Endometrial microvascular endothelial cells (primary cell): Measurements from ENCODE around the gene HSP90AB1. TPM values are rescaled to one million over a fixed set of nuclear protein-coding genes. Genes with fewer than 3 reads are reported as not detected.

Experiments
- in situ Hi-C: cut with HindIII; loops from 2 replicates; pipeline ENCODE4 v1.10.0; 2017; ENCODE audit warnings: low sequenced_read_pairs, low pct_unique_long_range_greater_than_20kb; ENCODE audit errors: inconsistent ontology term
- total RNA-seq: library from RNA; depleted of rRNA; stranded (reverse); fragments of >200 nt; gene quantifications from one replicate; pipeline ENCODE4 v1.2.3, GENCODE V29; 2015; ENCODE audit errors: inconsistent ontology term

Gene HSP90AB1
- 1,526 TPM for total RNA-seq

- in situ Hi-C loops, result no loop called here
Measured at GRCh38 chr6:44246663-44247337, at the start of gene HSP90AB1. Gene HSP90AB1 (plus strand): TSS chr6:44247101. CDS start chr6:44248630, 1,529 bp downstream.

DNA sequence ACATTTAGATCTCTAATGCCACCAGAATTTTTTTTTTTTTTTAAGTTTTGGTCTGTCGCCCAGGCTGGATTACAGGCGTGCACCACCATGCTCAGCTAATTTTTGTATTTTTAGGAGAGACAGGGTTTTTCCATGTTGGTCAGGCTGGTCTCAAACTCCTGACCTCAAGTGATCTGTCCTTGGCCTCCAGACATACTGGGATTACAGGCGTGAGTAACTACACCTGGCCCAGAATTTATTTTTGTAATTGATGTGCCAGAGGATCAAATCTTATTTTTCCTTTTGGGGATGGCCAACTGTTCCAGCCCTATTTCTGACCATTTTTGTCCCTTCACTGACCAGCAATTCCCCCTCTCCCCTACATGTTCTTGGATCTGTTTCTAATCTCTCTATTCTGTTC, 48.2 kb upstream of the HSP90AB1 start:
- in situ Hi-C loops, result no loop called here

DNA sequence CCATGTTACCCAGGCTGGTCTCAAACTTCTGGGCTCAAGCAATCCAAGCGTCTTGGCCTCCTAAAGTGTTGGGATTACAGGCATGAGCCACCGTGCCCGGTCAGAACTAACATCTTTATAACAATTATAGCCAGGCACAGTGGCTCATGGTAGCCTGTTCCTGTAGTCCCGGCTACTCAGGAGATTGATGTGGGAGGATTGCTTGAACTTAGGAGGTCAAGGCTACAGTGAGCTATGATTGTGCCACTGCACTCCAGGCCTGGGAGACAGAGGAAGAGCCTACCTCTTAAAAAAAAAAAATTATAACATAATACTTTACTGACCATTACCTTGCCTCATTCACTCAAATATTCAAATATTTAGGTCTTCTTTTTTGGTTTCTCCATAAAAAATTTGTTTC, 47.0 kb upstream of the HSP90AB1 start:
- in situ Hi-C loops, result no loop called here

GRCh38 chr6:44201200-44201599, 45.7 kb upstream of the HSP90AB1 start:
- in situ Hi-C loops, result no loop called here

- in situ Hi-C loops, result no loop called here
Measured at GRCh38 chr6:44201638-44202303, 45.1 kb upstream of the HSP90AB1 start.

DNA sequence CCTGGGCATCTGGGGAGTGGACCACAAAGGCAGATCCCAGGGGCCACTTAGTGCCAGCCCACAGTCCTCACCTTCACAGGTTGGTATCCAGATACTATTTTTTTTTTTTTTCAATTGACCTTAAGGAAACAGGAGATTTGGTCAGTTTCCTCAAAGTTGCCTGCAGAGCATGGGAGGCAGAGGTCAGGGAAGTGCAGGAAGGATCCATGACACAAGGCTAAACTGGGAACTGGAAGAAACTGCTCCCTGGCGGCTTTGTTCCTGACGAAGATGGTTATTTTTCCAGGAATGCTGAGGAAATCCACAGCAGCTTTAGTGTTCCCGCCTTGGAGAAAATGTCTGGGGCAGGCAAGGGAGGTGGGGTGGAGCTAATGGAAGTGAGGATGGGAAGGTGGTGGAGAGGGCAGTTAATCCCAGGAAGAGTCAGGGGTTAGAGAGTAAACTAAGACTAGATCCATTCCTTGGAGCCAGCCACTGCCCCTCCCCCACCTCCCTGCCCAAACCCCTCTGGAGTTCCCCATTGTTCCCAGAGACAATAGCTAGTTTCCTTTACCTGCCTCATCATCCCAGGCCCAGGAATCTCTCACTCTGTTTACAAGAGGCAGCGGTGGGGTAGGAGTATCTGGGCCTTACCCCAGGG, 44.4 kb upstream of the HSP90AB1 start:
- in situ Hi-C loops, result no loop called here

DNA sequence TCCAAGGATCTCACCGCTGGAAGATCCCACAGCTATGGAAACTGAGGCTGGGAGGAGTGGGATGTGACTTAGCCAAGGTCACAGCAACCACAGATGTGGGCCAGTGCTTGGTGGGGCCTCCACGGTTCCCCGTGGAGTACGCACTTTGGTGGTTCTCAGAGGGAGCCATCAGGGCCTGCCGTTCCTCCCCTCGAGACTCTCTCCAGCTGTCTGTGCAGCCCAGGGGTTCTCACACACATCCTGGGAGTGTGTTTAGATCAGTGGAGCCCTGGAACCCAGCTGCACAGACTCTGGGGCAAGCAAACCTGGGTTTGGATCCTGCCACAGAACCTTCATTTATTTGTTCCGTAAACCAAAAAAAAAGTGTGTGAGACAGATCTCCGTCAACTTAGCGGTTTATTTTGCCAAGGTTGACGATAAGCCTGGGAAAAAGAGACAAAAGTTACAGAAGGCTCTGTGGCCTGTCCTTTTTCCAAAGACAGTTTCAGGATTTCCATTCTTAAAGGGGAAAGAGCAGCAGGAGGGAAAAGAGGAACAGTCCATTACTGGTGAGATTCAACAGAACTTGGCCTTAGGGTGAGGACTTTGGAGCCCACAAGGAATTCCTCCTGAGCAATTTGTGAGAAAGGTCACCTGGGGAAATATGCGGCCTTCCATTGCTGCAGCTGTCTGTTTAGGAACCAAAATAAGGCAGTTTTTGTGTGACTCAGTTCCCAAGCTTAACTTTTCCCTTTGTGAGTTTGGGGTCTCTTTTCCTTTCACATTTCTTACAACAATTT, 43.7 kb upstream of the HSP90AB1 start:
- in situ Hi-C loops, result no loop called here

- in situ Hi-C loops, result no loop called here
Measured at GRCh38 chr6:44203955-44204354, 42.9 kb upstream of the HSP90AB1 start.

- in situ Hi-C loops, result no loop called here
Measured at GRCh38 chr6:44207966-44208365, 38.9 kb upstream of the HSP90AB1 start.

DNA sequence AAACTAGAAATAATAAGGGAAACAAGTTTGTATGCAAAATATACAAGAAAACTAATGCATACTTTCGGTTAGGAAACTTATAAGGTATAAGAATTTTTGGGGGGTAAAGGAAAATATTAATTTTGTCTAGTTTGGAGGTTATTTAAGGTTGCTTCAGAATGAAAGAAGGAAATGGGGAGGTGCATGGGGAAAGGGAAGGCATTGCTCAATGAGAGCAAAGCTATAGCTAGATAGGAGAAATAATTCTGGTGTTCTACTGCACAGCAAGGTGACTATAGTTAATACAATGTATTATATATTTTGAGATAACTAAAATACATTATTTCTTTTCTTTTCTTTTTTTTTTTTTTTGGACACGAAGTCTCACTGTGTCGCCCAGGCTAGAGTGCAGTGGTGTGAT, 35.6 kb upstream of the HSP90AB1 start:
- in situ Hi-C loops, result no loop called here

- in situ Hi-C loops, result no loop called here
Measured at GRCh38 chr6:44214307-44214706, 32.6 kb upstream of the HSP90AB1 start.

GRCh38 chr6:44216677-44217331, 30.1 kb upstream of the HSP90AB1 start, which contains the start of gene MYMX:
Gene MYMX (plus strand): TSS chr6:44216926. CDS start chr6:44217472, 546 bp downstream.
- in situ Hi-C loops, result no loop called here

GRCh38 chr6:44217332-44218143, 29.4 kb upstream of the HSP90AB1 start:
- in situ Hi-C loops, result no loop called here

DNA sequence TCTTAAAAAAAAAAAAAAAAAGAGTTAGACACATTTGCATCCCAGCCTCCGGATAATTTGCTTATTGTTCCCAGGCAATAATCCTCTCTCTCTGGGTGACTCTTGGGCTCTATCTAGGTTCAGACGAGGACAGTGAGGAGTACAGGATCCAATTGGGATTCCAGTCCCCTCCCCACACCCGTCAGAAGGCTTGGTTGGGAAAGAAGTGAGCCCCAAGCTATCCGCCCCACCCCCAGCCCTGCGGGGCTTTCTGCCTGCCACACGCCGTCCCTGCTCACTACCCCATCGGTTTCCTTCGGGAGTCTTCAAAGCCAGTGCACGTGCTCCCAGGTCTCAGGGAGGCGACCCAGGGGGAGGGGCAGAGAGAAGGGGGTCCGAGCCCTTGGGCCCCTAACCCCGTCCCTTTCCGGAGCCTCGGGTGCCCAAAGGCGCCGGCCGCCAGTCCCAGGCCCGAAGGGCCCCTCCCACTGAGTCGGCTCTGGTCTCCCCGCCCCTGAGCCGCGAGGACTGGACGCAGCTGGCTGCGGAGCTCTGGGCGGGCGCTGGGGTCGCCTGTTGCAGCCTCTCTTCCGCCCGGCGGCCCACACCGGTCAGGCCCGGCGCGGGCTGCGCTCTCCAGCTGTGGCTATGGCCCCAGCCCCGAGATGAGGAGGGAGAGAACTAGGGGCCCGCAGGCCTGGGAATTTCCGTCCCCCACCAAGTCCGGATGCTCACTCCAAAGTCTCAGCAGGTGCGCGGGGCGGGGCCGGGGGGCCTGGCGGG, 27.7 kb upstream of the HSP90AB1 start:
- in situ Hi-C loops, result no loop called here

GRCh38 chr6:44219815-44220784, 26.8 kb upstream of the HSP90AB1 start:
- in situ Hi-C loops, result no loop called here

- in situ Hi-C loops, result no loop called here
Measured at GRCh38 chr6:44220913-44221290, 26.0 kb upstream of the HSP90AB1 start.
